ENCODE measurements around the gene TTL.
"Not testable (repeated sequence)": the region's sequence is repeated elsewhere in the genome, so short reads cannot be mapped to it uniquely, and the experiment has no call there.

TTL gene

GRCh38 chr2:112481528-112482233 lies at the start of gene TTL:
TSS of gene TTL (plus strand) at chr2:112482156. CDS start at chr2:112482345, 189 bp downstream.
- DNase-seq (ENCODE audit: low read depth), result peak; percentile 25

DNA sequence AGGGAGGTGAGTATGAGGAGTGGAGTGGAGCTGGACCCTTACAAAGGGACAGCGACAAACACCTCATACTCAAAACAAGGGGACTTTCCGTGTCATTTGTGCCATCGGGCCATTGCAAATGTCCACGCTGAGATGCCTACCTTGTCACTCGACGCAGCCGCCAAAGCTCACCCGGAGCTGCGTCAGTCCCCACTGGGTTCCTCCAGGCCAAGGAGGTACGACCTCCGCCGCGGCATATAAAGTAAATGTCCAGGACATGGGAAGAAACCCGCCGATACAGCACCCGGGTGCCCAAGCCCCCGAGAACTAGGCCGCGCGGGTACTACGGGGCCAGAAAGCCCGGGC lies 49.6 kb upstream of the TTL start:
- DNase-seq (ENCODE audit: low read depth), result not testable (repeated sequence)

DNA sequence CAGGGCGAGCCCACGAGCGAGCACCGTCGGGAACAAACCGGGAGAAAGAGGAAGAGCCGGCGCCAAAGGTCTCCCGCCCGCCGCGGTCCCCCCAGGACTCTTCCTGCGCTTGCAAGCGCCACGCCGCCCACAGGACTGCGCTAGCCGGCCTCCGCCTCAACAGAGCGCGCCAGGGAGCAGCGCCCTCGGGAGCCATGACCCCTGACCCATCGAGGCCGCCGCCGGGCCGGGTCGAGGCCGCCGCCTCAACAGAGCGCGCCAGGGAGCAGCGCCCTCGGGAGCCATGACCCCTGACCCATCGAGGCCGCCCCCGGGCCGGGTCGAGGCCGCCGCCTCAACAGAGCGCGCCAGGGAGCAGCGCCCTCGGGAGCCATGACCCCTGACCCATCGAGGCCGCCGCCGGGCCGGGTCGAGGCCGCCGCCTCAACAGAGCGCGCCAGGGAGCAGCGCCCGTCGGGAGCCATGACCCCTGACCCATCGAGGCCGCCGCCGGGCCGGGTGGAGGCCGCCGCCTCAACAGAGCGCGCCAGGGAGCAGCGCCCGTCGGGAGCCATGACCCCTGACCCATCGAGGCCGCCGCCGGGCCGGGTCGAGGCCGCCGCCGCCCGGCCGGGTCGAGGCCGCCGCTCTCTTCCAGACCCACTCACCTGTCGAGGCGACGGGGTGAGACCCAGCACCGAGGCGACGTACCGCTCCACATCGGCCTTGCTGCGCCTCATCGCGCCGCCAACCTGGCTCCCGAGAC lies 49.0 kb upstream of the TTL start:
- not testable (repeated sequence) for DNase-seq (ENCODE audit: low read depth)

DNA sequence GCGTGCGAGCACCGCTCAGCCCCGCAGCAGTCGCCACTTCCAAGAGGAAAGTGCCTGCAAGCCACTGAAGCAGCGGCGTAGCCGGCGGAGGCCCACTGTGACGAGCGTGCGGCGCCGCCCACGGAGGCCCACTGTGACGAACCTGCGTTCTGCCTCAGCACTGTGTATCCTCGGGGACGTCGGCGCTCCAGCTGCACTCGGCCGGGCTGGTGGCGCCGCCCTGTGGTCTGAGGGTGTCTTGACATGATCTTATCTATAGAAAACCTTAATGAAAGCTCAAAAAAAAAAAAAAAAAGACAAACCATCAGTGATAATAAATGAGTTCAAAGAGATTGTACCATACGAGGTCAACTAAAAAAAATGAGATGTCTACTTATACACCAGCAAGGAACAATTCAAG lies 48.5 kb upstream of the TTL start, which contains the start of gene RGPD8:
Gene RGPD8, minus strand, starts transcription at position 166 of the 400 bp plus-strand sequence. CDS start 192 bp downstream, outside the sequence.
- DNase-seq (ENCODE audit: low read depth), result peak; percentile 57

DNA sequence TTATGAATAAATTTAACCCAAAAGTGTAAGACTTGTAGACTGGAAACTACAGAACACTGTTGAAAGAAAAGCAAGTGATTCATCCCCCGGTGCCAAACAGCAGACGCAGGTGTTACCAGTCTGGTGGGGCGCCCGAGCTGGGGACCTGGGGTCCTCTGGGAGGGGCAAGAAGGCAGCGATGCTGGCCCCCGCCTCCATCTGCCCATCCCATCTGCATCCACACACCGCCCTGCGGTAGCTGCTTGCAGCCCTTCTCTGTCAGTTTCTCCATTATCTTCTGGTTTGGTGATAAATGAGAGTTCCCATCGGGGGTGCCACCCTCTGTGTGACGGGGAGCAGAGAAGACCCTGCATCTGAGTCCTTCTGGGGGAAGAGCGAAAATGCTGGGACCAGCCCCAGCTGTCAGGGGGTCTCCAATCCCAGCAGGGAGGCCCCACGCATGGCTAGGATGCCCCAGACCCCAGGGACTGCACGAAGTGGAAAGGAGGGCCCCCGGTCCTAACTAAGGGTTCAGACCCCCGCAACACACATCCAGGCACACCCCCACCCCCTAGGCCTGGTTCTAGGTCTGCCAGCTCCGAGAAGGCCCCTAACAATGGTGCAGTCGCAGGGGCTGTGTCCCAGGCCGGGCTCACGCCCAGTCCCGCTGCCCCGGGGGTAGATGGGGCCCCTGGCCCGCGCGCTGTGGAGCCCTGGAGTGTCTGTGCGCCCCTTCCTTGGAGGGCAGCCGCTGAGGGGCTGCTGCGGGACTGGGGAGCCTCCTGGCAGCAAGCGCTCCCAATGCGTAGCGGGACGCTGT lies 47.8 kb upstream of the TTL start:
- no peak for DNase-seq (ENCODE audit: low read depth)

GRCh38 chr2:112434890-112435715 lies 46.9 kb upstream of the TTL start:
- DNase-seq (ENCODE audit: low read depth), result not testable (repeated sequence)

DNA sequence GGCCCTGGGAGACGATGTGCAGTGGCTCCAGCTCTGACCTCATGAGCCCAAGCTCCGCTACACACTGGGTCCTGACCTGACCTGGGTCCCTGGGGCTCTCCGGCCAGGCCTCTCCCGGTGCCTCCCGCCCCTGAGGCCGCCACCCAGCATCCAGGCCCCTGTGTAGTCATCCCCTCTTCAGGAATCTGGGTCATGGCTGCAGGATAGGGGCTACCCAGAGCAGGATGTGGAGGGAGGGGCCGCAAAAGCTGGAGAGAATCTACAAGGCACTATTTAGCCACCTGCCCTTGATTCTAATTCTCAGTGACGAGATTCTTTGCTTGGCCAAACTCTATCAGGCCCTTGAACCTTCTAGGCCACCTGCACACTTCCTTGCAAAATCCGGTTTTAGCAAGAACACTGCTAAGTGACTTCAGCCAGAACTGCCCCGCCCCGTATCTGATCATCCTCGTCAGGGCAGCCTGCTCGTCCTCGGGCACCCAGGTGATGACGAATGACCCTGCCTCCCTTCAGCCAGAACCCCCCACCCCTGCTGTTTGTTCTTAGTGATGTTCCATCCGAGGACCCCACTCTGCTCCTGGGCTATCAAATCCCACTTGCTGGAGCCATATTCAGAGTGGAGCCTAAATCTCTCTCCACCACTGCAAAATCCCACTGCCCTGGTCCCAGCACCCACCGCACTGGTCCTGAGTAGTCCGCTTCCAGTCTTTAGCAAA lies 46.1 kb upstream of the TTL start:
- DNase-seq (ENCODE audit: low read depth), result not testable (repeated sequence)

DNA sequence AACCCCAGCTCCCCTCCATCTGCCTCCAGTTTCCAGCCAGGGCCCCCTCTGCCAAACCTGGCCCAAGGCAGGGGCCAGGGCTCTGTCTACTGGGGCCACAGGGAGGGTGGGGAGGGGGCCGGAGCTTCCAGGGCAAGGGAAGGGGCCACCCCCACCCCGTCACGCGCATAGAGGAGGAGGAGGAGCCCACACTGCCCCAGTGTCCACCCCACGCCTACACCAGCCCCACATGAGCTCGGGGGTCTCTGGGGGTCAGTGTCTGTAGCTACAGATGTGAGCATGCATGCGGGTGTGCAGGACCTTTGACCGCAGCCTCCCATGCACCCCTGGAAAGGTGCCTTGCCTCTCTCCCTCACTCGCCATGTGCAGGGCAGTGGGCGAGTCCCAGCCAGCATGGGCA lies 45.0 kb upstream of the TTL start:
- DNase-seq (ENCODE audit: low read depth), result not testable (repeated sequence)

DNA sequence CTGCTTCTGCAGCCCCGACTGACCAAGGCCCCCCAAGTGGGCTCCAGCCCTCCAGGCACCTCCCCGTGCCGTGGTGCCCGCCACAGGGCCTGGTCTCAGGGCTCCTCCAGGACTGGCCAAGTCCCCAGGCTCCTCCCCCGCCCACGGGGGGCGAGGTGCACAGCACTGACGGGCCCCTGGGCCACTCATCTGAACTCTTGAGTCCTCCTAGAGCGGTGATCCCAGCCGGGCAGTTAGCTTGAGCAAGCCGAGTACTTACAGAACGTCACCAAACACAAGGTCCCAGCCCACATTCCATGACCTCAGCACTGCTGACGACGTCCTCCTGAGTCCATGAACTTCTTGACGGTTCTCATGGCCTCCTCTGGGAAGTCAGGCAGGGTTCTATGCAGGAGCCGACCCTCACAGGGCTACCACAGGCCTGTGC lies 44.5 kb upstream of the TTL start:
- DNase-seq (ENCODE audit: low read depth), result not testable (repeated sequence)

- DNase-seq (ENCODE audit: low read depth), result not testable (repeated sequence)
Observed at GRCh38 chr2:112438603-112439261, 43.2 kb upstream of the TTL start.

DNA sequence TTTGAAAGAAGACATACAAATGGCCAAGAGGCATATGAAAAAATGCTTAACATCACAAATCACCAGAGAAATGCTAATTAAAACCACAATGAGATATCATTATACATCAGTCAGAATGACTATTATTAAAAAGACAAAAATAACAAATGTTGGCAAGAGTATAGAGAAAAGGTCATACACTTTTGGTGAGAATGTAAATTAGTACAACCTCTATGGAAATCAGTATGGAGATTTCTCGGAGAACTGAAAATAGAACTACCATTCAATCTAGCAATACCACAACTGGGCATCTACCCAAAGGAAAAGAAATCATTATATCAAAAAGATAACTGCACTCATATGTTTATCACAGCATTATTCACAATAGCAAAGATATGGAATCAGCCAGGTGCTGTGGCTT lies 37.7 kb upstream of the TTL start:
- not testable (repeated sequence) for DNase-seq (ENCODE audit: low read depth)

DNA sequence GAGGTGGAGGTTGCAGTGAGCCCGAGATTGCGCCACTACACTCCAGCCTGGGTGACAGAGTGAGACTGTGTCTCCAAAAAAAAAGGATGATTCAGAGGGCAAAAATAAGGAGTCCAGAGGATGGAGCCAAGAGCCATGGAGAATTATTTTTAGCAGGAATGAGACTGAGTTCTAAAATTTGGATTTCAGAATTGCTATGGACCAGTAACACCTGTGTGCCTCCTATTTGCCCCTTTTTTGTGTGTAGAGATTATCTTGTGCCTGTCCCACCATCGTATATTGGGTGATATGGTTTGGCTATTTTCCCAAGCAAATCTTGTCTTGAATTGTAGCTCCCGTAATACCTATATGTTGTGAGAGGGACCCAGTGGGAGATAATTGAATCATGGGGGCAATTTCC lies 32.1 kb upstream of the TTL start:
- DNase-seq (ENCODE audit: low read depth), result no peak

DNA sequence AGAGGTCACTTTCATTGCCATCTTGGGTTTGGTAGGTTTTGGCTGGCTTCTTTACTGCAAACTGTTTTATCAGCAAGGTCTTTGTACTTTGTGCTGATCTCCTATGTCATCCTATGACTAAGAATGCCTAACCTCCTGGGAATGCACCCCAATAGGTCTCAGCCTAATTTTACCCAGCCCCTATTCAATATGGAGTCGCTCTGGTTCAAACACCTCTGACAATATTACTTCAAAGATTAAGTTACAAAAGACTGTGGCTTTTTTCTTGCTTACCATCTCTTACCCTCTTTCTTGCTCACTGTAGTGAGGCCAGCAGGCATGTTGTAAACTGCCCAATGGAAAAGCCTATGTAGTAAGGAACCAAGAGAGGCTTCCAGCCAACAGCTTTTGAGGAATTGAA lies 30.6 kb upstream of the TTL start:
- DNase-seq (ENCODE audit: low read depth), result no peak

- no peak for DNase-seq (ENCODE audit: low read depth)
Observed at GRCh38 chr2:112454586-112454985, 27.4 kb upstream of the TTL start.

DNA sequence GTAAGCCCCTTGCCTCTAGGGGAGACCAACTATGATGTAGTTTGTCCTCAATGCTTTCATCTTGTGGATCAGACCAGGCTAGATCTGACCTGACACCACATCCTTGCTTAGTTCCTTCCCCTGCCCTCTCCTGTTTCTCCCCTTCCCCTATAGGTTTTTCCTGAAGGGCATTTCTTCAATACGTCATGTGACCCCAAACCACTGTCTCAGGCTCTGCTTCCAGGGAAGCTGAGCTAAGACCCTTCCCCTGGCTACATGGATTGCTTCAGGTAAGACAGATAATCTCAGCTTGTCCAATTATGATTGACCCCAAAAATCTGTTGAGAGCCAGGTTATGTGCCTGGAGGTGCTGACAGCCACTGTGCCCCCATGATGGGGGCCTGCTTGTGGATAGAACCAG lies 22.6 kb upstream of the TTL start:
- no peak for DNase-seq (ENCODE audit: low read depth)

- DNase-seq (ENCODE audit: low read depth), result no peak
Observed at GRCh38 chr2:112462178-112462577, 19.8 kb upstream of the TTL start.

DNA sequence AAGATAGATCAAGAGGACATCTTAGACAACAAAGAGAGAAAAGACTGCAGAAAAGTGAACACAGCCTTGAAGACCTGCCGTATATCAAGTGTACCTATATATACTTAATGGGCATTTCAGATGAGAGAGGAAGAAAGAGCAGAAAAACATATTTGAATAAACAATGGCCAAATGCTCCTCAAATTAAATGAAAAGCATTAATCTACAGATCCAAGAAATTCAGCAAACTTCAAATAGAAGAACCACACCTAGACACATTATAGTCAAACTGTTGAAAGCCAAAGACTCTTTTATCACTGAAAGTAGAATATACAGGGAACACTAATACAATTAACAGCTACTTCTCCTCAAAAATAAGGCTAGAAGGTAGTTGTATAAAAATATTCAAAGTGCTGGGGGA lies 18.7 kb upstream of the TTL start:
- no peak for DNase-seq (ENCODE audit: low read depth)

- peak; percentile 7 for DNase-seq (ENCODE audit: low read depth)
Observed at GRCh38 chr2:112465382-112465781, 16.6 kb upstream of the TTL start.

- DNase-seq (ENCODE audit: low read depth), result no peak
Observed at GRCh38 chr2:112472547-112473263, 9.3 kb upstream of the TTL start.
